GM18505 (cell line): ENCODE data around the gene NOS1AP.
"Not testable (repeated sequence)": the region's sequence is repeated elsewhere in the genome, so short reads cannot be mapped to it uniquely, and the experiment has no call there.

Experiments
- ATAC-seq: cut with Tn5 transposase; IDR thresholded peaks from one replicate; pipeline ENCODE4 v1.9.1; 2021; ENCODE audit not compliant: unreplicated experiment
- POLR2A ChIP-seq: IDR thresholded peaks from 4 replicates; pipeline ENCODE4 v1.6.1; 2011; ENCODE audit warnings: borderline replicate concordance; ENCODE audit not compliant: insufficient read depth, insufficient read length; ENCODE audit errors: extremely low read depth

NOS1AP gene

GRCh38 chr1:162396201-162396906 lies 326.9 kb downstream of the NOS1AP start:
- no peak for TF ChIP-seq POLR2A
- no peak for ATAC-seq

GRCh38 chr1:162397039-162397448 lies 327.6 kb downstream of the NOS1AP start:
- TF ChIP-seq POLR2A, result no peak
- no peak for ATAC-seq

GRCh38 chr1:162397943-162398560 lies 328.6 kb downstream of the NOS1AP start:
- TF ChIP-seq POLR2A, result no peak
- no peak for ATAC-seq

GRCh38 chr1:162398999-162399580 lies 329.6 kb downstream of the NOS1AP start:
- TF ChIP-seq POLR2A, result no peak

GRCh38 chr1:162400790-162401355 lies 331.4 kb downstream of the NOS1AP start:
- ATAC-seq, result no peak
- TF ChIP-seq POLR2A, result no peak

More at GRCh38 chr1:162398999-162399580, 329.6 kb downstream of the NOS1AP start:
- no peak for ATAC-seq

GRCh38 chr1:162404550-162405160 lies 335.2 kb downstream of the NOS1AP start:
- no peak for ATAC-seq
- TF ChIP-seq POLR2A, result no peak

GRCh38 chr1:162405800-162406199 lies 336.3 kb downstream of the NOS1AP start:
- TF ChIP-seq POLR2A, result no peak
- no peak for ATAC-seq

- no peak for ATAC-seq
- TF ChIP-seq POLR2A, result no peak
Observed at GRCh38 chr1:162406811-162407210, 337.3 kb downstream of the NOS1AP start.

- TF ChIP-seq POLR2A, result no peak
- no peak for ATAC-seq
Observed at GRCh38 chr1:162407539-162407938, 338.0 kb downstream of the NOS1AP start.

GRCh38 chr1:162412002-162412401 lies 342.5 kb downstream of the NOS1AP start, which contains the start of gene SH2D1B:
TSS of gene SH2D1B (minus strand) at chr1:162412136. CDS start at chr1:162412016, 120 bp downstream.
- TF ChIP-seq POLR2A, result no peak
- no peak for ATAC-seq

GRCh38 chr1:162416215-162416614 lies 346.7 kb downstream of the NOS1AP start:
- no peak for TF ChIP-seq POLR2A
- ATAC-seq, result no peak

GRCh38 chr1:162416909-162417308 lies 347.4 kb downstream of the NOS1AP start:
- no peak for ATAC-seq
- no peak for TF ChIP-seq POLR2A

GRCh38 chr1:162417650-162418049 lies 348.2 kb downstream of the NOS1AP start:
- no peak for TF ChIP-seq POLR2A
- no peak for ATAC-seq

- ATAC-seq, result not testable (repeated sequence)
Observed at GRCh38 chr1:162418584-162418983, 349.1 kb downstream of the NOS1AP start.

- not testable (repeated sequence) for ATAC-seq
Observed at GRCh38 chr1:162419450-162419931, 350.0 kb downstream of the NOS1AP start.
